22Rv1 (cell line): ENCODE results near the gene BIN1.

Experiments used
- H3K27ac ChIP-seq: fragments of 450-650 bp; 2 replicates; pipeline ENCODE4 v1.5.1; 2017
- ZFX ChIP-seq: fragments of 450-650 bp; IDR thresholded peaks from 2 replicates; pipeline ENCODE4 v1.6.1; 2017; ENCODE audit warnings: antibody characterized with exemption, borderline replicate concordance
- TF ChIP-seq, protein P1 (sequence below): fragments of 450-650 bp; IDR thresholded peaks from 2 replicates; pipeline ENCODE4 v1.5.1; 2017; ENCODE audit warnings: mild to moderate bottlenecking

Gene BIN1

DNA sequence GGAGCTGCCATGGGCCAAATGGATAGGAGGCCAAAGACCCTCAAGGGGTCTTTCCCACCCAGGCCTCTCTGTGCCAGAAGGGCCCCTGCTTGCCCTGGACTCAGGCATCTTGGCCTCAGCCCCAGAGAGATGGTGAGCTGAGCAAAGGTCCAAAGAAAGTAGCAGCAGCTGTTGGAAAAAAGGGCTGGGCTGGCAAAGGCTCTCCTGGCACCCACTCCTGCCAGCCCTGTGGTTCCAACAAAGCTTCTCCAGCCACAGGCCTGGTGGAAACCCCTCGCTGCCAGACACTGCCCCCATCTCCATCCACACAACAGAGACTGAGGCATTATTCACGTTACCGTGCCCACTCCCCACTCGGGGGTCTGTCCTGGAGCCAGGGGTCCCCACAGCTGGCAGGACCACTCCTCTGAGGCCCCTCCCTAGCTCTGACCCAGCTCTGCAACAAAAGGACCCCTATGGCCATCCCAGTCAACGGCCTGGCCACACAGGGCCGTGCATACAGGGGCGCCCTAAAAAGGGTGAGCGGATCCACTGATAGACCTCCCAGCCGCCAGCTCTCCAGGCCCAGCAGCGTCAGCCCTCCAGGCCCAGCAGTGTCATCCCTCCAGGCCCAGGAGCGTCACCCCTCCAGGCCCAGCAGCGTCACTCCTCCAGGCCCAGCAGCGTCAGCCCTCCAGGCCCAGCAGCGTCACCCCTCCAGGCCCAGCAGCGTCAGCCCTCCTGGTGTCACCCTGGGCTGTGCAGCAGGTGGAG, 10.1 kb downstream of the BIN1 start:
- no peak for TF ChIP-seq ZFX
- TF ChIP-seq, protein P1, sequence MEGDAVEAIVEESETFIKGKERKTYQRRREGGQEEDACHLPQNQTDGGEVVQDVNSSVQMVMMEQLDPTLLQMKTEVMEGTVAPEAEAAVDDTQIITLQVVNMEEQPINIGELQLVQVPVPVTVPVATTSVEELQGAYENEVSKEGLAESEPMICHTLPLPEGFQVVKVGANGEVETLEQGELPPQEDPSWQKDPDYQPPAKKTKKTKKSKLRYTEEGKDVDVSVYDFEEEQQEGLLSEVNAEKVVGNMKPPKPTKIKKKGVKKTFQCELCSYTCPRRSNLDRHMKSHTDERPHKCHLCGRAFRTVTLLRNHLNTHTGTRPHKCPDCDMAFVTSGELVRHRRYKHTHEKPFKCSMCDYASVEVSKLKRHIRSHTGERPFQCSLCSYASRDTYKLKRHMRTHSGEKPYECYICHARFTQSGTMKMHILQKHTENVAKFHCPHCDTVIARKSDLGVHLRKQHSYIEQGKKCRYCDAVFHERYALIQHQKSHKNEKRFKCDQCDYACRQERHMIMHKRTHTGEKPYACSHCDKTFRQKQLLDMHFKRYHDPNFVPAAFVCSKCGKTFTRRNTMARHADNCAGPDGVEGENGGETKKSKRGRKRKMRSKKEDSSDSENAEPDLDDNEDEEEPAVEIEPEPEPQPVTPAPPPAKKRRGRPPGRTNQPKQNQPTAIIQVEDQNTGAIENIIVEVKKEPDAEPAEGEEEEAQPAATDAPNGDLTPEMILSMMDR: no peak
- no peak overlapping the region for H3K27ac ChIP-seq

DNA sequence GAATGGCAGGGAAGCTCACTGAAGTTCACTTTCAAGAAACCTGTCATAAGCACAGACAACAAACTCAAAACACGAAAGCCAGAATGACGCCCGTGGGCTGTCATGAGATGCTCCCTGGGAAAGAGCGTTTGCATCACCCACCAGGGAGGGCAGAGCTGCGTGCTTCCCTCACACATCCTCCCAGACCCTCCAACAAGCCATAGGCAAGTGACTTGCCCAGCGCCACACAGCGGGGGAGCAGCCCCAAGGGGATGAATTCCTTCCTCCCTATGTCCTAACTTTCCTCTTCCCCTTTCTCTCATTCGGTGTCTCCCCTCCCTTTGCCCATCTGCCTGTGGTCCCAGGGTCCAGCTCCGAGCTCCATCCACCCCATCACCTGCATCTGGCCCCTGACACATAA, 10.7 kb downstream of the BIN1 start:
- no peak for TF ChIP-seq ZFX
- TF ChIP-seq, protein P1: no peak
- no peak overlapping the region for H3K27ac ChIP-seq

DNA sequence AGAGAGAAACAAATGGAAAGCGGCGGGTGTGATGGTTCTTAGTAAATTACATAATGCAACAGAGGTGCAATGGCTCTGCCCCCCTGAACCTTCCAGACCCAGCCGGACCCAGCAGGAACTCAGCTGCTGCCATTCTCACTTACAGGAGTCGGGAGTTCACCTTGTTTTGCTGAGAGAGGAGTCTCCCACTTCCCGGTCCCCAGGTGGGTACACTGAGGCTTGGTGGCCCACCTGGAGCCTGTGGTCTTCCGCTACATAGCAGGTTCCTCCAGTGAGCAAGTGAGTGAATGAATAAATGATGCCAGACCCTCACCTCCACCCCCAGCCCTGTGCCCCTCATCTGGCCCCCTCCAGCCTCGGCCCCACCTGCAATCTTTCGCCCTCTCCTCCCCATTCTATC, 11.2 kb downstream of the BIN1 start:
- H3K27ac ChIP-seq: no peak overlapping the region

DNA sequence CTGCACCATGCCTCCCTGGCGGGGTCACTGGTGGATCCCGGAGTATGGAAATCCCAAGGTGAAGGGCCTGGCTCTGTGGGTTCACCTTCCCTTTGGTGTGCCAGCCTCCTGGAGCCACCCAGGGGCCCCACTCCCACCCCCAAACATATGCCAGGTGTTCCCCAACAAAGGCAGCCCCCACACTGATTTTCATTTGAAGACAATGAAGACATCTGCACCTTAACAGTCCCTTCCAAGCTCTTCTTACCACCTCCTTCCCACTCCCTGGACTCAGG, 11.7 kb downstream of the BIN1 start:
- no peak overlapping the region for H3K27ac ChIP-seq
- TF ChIP-seq, protein P1: no peak
- TF ChIP-seq ZFX: no peak

More for the DNA sequence above, 11.2 kb downstream of the BIN1 start:
- no peak for TF ChIP-seq ZFX
- TF ChIP-seq, protein P1: no peak

DNA sequence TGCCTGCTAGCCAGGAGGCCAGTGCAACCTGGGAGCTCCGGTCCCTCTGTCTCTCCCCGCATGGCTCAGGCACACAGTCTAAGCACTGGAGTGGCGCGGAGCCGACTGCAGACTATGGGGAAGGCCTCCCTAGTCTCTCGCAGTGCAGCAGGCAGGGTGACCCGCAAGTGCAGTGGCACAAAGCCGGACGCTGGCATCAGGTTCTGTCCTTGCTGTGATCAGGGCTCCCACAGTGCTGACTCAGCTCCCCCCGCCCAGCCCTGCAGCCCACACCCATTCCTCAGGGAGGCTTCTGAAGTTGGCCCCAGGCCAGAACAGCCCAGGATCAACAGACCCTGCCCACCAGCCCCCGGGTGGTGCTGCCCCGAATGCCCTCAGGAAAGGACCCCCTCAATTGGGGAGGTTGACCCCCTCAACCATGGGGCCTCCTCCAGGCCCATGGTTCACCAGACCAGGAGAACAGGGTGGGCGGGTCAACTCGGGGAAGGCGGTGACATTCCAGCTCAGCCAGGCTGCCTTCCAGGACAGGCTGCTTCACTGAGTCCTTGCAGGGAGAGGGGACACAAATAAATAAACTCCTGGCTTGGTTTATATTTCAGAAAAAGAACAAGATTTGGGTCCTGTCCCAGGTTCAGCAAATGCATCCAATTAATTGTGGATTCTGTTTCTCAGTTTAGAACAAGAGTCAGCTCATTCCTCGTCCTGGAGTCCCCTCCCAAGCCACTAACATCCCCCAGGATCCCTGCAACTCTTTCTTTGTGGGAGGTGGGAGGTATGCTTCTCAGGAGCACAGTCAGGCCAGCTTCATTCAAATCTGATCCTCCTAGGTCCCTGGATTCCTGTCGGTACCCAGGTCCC, 12.2 kb downstream of the BIN1 start:
- no peak overlapping the region for H3K27ac ChIP-seq
- no peak for TF ChIP-seq ZFX
- TF ChIP-seq, protein P1: no peak

DNA sequence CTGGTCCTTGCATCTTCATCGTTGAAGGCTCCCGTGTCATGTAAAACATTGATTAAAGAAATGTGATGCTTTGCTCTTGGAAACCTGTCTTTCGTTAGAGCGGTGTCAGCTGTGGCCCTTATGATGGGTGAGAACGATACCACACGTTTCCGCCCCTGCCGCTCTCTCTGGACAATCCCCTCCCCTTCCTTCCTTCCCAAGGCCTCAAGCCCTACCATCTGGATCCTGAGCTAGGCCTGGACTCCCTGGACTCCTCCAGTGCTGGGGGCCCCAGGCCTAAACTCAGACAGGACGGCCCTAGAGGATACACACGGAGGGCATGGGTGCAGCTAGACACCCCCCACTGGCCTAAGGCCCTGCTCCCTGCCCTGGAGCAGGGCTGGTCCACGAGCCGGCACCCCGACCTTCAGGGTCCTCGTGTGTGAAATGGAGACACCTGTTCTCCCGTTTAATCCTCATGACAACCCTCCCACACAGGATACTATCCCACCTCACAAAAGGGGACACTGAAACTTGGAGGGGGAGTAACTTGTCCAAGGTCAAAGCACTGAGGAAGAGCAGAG, 13.2 kb downstream of the BIN1 start:
- TF ChIP-seq, protein P1: no peak
- no peak for TF ChIP-seq ZFX
- no peak overlapping the region for H3K27ac ChIP-seq
